ENCODE data around the gene NME8.

Gene NME8

GRCh38 chr7:37924491-37925041 lies 76.2 kb downstream of the NME8 start:
- DNase-seq (ENCODE audit: low spot score): no peak
- no peak for TF ChIP-seq CTCF (IDR thresholded peaks at IDR 0.05; ENCODE audit: extremely low read depth, missing control alignments)

- TF ChIP-seq CTCF (IDR thresholded peaks at IDR 0.05; ENCODE audit: extremely low read depth, missing control alignments): no peak
- DNase-seq (ENCODE audit: low spot score): no peak
These were observed 77.2 kb downstream of the NME8 start for GRCh38 chr7:37925620-37926019.

- DNase-seq (ENCODE audit: low spot score): no peak
- no peak for TF ChIP-seq CTCF (IDR thresholded peaks at IDR 0.05; ENCODE audit: extremely low read depth, missing control alignments)
These were observed 79.5 kb downstream of the NME8 start for GRCh38 chr7:37927773-37928444.

GRCh38 chr7:37928878-37929277 lies 80.5 kb downstream of the NME8 start:
- no peak for DNase-seq (ENCODE audit: low spot score)
- no peak for TF ChIP-seq CTCF (IDR thresholded peaks at IDR 0.05; ENCODE audit: extremely low read depth, missing control alignments)

- DNase-seq (ENCODE audit: low spot score): no peak
- TF ChIP-seq CTCF (IDR thresholded peaks at IDR 0.05; ENCODE audit: extremely low read depth, missing control alignments): no peak
These were observed 82.0 kb downstream of the NME8 start for GRCh38 chr7:37930226-37930948.

- no peak for TF ChIP-seq CTCF (IDR thresholded peaks at IDR 0.05; ENCODE audit: extremely low read depth, missing control alignments)
- DNase-seq (ENCODE audit: low spot score): no peak
These were observed 84.1 kb downstream of the NME8 start for GRCh38 chr7:37932543-37932942.

- DNase-seq (ENCODE audit: low spot score): no peak
- no peak for TF ChIP-seq CTCF (IDR thresholded peaks at IDR 0.05; ENCODE audit: extremely low read depth, missing control alignments)
These were observed 84.7 kb downstream of the NME8 start for GRCh38 chr7:37933018-37933566.

Data from GM20000 (cell line).